ENCODE measurements around the gene PRSS36. TPM values are rescaled to one million over a fixed set of nuclear protein-coding genes. Genes with fewer than 3 reads are reported as not detected.

PRSS36 gene
- total RNA-seq, 1 experiment from 2014 or later = 0.66 TPM

- no peaks in the 10 kb centered on the region; the same call in 1 of the 2 replicates for H3K27me3 ChIP-seq (ENCODE audit: insufficient read depth, low read length)
- no peaks in the 10 kb centered on the region for H3K79me1 ChIP-seq (ENCODE audit: insufficient read depth, low read depth, low read length, poor library complexity, severe bottlenecking)
- H4K20me1 ChIP-seq (ENCODE audit: control insufficient read depth, insufficient read depth, insufficient read length) = no peaks in the 10 kb centered on the region
- no peak overlapping the region for H2AFZ ChIP-seq (ENCODE audit: low read length)
- no peak overlapping the region for H2BK20ac ChIP-seq (ENCODE audit: low read depth, low read length, poor library complexity, severe bottlenecking)
- no peaks in the 10 kb centered on the region for H3K9me3 ChIP-seq (ENCODE audit: control insufficient read depth, low read depth, low read length)
- H3K9ac ChIP-seq (ENCODE audit: extremely low read depth, insufficient read length, low read length) = no peak overlapping the region
- no peak overlapping the region for H3K27ac Mint-ChIP-seq
- H3K27me3 Mint-ChIP-seq (ENCODE audit: low read depth) = peaks cover 2% of the 10 kb centered on the region
- no CpG with 5 or more reads among the region's 6 CpGs for WGBS (ENCODE audit: extremely low coverage, insufficient read length, low lambda C conversion rate)
- H4K8ac ChIP-seq (replicated peaks; ENCODE audit: insufficient read length, low read depth, low read length) = no peak overlapping the region
- no peak overlapping the region for H4K5ac ChIP-seq (ENCODE audit: insufficient read length, low read depth, low read length)
- no peak overlapping the region for H3T11ph ChIP-seq (ENCODE audit: low read length)
- peak overlapping the region; percentile 76 to 85 for H3K4me3 Mint-ChIP-seq
- H3K9me3 Mint-ChIP-seq = peaks cover 2 to 4% of the 10 kb centered on the region in 2 experiments; a peak in 3 of 5 replicates
- no peak overlapping the region for H2BK120ac ChIP-seq (ENCODE audit: low read depth, low read length, poor library complexity, severe bottlenecking)
- H3K4me2 ChIP-seq (ENCODE audit: insufficient read depth, insufficient read length, low read length) = peak overlapping the region; percentile 57
- no peaks in the 10 kb centered on the region; the same call in 1 of the 2 replicates for H3K79me2 ChIP-seq (ENCODE audit: insufficient read depth, low read length)
- no peak overlapping the region for H2BK12ac ChIP-seq (ENCODE audit: insufficient read length, low read depth, low read length)
- H4K91ac ChIP-seq (ENCODE audit: insufficient read length, low read depth, low read length) = no peak overlapping the region
- peaks cover 19 to 32% (median 28%) of the 10 kb centered on the region in 3 experiments for H3K36me3 Mint-ChIP-seq (ENCODE audit: insufficient read depth in 1 of 3, low read depth in 3 of 3)
- peaks cover 9 to 14% of the 10 kb centered on the region in 2 experiments for H3K4me1 Mint-ChIP-seq
- no peak overlapping the region for H3K23ac ChIP-seq (ENCODE audit: insufficient read length, low read depth, low read length)
- no peak overlapping the region for H3K4ac ChIP-seq (ENCODE audit: low read depth, low read length)
- no peak overlapping the region for H3K27ac ChIP-seq (ENCODE audit: insufficient read length, low read depth, low read length)
- no peak overlapping the region for H3K56ac ChIP-seq (ENCODE audit: insufficient read length, low read depth, low read length)
- no peak for DNase-seq
- no peak overlapping the region for H3K14ac ChIP-seq (ENCODE audit: insufficient read depth, low read length)
- H2BK5ac ChIP-seq (ENCODE audit: insufficient read length, low read length) = no peak overlapping the region
- H3K4me1 ChIP-seq (ENCODE audit: insufficient read depth, low read length) = no peaks in the 10 kb centered on the region
- H2BK15ac ChIP-seq (ENCODE audit: low read depth, low read length) = no peak overlapping the region
- peaks cover 8% of the 10 kb centered on the region for H3K23me2 ChIP-seq (ENCODE audit: insufficient read length, low read depth, low read length, poor library complexity, severe bottlenecking)
- TF ChIP-seq, protein P1, sequence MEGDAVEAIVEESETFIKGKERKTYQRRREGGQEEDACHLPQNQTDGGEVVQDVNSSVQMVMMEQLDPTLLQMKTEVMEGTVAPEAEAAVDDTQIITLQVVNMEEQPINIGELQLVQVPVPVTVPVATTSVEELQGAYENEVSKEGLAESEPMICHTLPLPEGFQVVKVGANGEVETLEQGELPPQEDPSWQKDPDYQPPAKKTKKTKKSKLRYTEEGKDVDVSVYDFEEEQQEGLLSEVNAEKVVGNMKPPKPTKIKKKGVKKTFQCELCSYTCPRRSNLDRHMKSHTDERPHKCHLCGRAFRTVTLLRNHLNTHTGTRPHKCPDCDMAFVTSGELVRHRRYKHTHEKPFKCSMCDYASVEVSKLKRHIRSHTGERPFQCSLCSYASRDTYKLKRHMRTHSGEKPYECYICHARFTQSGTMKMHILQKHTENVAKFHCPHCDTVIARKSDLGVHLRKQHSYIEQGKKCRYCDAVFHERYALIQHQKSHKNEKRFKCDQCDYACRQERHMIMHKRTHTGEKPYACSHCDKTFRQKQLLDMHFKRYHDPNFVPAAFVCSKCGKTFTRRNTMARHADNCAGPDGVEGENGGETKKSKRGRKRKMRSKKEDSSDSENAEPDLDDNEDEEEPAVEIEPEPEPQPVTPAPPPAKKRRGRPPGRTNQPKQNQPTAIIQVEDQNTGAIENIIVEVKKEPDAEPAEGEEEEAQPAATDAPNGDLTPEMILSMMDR (conservative IDR thresholded peaks at IDR 0.05) = no peak
- no peak overlapping the region for H3K18ac ChIP-seq (ENCODE audit: insufficient read length, low read depth, low read length)
- H2AK5ac ChIP-seq (ENCODE audit: insufficient read length, low read length) = no peak overlapping the region
These were observed 42.4 kb downstream of the PRSS36 start for GRCh38 chr16:31107465-31107867.

Data from H9 (cell line).